Endothelial cell of hepatic sinusoid (primary cell): ENCODE results near the gene ALDH3A1.

Experiments used
- in situ Hi-C: cut with HindIII; loops from 2 replicates; pipeline ENCODE4 v1.10.0; 2017; ENCODE audit warnings: low sequenced_read_pairs

ALDH3A1 gene

DNA sequence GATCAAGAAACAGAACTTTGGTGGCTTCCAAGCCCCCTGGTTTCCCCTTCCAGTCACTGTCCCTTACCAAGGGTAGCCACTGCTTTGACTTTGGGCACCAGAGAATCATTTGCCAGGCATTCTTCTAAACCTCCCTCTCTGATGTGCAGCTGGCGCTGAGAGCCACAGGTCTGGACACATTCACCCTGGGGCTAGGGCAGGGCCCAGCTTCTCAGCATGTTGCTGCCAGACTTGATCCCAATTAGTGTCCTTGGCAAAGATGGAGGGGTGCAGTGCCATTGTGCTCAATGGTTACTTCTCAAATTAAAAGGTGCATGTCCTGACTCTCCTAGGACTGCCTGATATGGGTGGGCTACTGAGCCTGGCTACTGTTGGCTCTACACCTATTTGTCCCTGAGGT is 24.1 kb downstream of the ALDH3A1 start:
- in situ Hi-C loops = no loop called here

DNA sequence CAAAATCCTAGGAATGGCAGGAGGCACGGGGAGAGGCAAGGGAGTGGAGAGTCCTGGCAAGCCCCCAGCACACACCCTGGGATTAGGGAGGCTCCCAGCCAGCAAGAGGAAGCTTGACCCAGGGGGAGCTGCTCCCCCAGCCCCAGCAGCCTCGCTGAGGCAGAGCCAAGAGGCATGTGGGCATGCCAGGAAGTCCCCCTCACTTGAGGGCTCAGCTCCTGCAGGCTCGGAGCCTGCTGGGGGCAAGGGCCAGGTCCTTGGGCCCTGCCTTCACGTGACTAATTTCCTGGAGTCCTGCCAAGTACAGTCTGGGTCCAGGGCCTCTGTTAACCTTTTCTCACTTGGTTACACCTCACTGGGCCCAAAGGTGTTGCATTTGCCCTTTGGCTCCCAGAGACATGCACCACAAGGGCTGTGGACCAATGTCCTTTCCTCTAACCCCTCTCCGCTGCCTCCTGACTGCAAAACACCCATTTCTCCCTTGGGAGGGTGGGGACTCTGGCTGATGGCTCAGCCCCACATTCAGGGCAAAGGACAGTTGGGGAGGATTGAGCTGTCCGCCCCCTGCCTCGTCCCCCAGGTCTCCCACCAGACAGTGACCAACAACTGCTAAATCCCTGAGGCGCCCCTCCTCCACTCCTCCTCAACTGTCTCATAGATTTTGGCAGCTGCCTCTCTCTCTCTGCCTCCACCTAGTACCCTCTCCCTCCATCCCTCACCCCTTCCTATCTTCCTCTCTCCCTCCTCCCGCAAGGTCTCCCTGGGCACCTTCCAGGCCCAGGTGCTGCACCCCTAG is 27.3 kb downstream of the ALDH3A1 start:
- in situ Hi-C loops = no loop called here

DNA sequence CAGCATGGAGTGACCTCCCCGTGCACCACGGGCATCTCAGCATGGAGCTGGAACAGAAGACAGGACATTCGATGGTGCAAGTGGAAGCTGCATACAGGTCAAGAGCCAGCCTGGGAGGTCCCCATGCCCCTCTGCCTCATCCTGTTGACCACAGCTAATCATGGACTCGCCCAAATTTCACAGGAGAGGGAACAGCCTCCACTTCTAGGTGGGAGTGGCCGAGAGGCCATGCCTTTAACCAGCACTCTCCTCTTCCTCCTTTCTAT is 28.0 kb downstream of the ALDH3A1 start:
- in situ Hi-C loops = no loop called here

DNA sequence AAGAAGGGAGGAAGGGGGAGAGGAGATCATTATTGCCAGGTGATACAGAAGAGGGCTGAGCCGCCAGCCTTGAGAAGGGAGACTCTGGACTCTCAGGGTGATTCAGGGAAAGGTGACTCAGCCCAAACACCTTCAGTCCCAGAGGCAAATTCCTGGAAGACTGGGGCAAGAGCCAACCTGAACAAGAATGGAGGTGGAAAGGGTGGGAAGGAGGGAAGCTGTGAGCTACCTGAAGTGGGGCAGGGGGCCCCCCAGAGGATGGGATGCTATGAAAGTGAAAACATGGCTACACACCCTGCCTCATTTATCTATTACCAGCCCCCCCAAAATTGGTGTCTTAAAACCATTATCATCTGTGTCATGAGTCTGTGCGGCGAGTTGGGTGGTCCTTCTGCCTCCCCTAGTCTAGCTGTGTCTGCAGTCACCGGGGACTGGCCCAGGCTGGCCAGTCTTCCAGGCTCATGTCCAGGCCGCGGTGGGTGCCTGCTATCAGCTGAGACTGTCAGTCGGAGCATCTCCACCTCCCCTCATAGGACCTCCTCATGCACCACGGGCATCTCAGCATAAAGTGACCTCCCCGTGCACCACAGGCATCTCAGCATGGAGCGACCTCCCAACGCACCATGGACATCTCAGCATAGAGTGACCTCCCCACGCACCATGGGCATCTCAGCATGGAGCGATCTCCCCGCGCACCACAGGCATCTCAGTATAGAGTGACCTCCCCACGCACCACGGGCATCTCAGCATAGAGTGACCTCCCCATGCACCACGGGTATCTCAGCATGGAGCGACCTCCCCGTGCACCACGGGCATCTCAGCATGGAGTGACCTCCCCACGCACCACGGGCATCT is 28.5 kb downstream of the ALDH3A1 start:
- in situ Hi-C loops = no loop called here

DNA sequence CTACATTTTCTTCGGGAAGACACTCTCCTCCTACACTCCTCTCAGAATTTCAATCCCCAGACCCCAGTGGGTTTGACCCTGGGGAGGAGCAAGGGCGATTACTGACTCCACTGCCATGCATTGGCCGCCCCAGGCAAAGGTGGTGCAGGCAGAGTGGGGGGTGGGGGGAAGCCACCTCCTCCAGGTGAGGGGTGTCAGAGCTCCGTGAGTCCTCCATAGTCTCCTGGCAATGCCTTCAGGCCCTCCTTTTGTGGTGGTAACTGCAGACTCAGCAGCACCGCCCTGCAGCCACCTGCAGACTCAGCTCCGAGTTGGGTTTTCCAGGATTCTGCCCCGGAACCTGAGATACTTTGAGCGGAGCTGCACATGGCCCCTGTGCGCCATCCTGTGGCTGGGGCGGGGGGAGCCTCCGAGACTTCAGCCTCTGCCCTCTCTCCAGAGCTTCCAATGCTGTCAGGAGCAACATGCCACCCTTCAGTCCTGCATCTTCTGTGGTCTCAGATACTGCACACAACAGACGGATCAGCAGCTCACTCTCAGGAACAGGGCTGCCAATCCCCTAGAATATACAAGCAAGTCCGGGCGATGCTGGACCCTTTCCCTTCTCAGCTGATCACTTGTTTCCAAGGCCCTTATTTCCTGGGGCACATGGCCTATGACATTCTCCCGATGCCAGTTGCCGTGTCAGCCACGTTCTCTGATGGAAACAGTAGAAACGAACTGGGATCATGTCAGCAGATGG is 29.3 kb downstream of the ALDH3A1 start:
- in situ Hi-C loops = no loop called here

DNA sequence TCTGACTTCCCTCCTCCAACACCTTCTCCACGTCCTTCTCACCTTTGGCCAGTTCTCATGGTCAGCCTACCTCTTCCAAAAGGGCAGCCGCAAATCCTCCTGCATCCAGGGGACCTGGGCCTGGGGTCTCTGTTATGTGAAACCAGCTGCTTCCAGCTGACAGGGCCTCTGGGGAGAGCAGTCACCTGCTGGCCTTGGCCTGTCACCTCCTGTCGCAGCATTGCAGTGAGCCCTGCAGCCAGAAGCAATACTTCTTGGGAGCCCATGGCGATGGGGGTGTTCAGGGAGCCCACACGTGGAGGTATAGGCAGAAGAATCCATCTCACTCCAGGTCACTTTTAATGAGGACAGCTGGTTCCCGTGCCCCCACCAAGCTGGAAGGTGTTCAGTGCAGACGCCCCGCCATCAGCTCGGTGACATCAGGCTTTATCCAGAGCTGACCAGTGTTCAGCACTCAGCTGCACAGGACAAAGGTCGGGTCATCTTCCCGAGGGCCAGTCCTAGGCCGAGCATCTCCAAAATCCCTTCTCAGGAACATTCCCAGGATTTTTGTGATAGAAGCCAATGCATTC is 30.0 kb downstream of the ALDH3A1 start:
- in situ Hi-C loops = no loop called here

DNA sequence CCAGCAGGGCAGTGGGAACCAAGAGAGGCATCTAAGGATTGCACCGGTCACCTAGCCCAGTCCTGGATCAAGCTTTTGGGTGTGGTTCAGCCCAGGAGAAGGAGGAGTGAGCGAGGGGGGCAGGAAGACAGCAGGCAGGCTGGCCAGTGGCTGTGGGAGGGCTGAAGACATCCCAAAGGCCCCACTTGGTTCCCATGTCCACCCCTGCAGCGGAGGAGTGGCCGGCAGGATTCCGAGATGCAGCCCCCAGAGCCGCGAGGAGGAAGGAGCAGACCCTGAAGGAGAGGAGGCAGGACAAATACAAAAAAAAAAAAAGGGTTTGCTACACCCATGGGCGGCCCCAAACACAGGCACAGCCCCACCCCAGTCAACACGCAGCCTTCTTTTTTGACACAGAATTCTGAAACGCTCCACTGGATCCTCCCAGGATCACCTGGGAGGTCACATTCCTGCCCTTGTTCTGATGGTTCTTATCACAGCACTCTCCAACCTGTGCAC is 30.6 kb downstream of the ALDH3A1 start:
- in situ Hi-C loops = no loop called here

DNA sequence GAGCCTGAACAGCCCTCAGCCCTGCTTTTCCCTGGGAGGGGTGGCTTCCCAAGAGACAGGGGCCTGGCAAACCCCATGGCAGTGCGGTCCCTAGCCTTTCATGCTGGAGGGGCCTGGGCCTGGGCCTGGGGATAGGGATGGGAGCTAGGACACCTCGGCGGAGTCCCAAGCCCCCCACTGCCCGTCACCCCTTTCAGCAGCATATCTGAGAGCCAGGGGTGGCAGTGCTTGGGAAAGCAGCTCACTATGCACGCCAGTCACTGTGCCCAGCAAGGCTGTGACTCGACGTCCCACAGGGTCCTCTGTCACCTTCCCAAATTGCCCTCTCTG is 31.1 kb downstream of the ALDH3A1 start:
- in situ Hi-C loops = no loop called here

DNA sequence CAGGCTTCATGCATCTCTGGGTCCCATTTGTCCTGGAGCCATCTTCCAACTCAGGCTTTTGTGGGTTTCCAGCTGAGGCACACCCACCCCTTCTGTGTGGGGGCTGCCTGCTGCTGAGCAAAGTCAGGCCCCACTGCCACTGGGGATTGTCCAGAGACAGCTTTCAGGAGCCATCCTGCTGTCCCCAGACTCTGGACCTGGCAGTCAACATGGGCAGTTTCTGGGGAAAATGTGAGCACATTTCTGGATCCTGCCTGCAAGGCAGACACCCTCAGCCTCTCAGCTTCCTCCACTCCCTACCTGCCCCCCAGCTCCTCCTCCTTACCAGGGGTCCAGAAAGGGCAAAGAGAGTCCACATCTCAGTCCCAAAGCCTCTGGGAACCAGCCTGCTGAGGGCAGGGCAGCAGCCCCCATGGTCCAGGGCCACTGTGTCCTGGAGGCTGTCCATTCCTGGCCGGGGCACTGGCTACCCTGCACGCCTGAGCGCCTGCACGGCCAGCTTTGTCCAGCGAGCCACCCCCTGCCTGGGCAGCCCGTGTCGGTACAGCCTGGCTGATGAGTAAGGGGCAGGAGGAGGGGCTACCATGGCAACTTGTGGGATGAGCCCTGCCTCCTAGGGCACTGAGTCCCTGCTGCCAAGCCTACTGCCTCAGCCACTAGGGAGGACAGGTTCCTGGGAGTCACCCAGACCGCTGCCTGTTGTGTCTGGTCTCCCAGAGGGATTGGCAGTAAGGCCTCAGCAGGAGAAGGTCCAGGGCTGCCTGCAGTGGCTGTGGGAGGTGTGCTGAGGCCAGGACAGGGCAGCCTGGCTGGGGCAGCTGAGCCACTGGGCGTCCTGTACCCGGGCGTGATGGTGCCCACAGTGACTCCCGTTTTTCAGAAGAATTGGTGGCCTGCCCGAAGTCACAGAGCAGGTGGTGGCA is 31.7 kb downstream of the ALDH3A1 start, which contains the start of gene SLC47A2:
TSS of gene SLC47A2 (minus strand) at position 477 of the 923 bp plus-strand sequence. CDS start at position 448, 29 bp downstream.
- in situ Hi-C loops = no loop called here

DNA sequence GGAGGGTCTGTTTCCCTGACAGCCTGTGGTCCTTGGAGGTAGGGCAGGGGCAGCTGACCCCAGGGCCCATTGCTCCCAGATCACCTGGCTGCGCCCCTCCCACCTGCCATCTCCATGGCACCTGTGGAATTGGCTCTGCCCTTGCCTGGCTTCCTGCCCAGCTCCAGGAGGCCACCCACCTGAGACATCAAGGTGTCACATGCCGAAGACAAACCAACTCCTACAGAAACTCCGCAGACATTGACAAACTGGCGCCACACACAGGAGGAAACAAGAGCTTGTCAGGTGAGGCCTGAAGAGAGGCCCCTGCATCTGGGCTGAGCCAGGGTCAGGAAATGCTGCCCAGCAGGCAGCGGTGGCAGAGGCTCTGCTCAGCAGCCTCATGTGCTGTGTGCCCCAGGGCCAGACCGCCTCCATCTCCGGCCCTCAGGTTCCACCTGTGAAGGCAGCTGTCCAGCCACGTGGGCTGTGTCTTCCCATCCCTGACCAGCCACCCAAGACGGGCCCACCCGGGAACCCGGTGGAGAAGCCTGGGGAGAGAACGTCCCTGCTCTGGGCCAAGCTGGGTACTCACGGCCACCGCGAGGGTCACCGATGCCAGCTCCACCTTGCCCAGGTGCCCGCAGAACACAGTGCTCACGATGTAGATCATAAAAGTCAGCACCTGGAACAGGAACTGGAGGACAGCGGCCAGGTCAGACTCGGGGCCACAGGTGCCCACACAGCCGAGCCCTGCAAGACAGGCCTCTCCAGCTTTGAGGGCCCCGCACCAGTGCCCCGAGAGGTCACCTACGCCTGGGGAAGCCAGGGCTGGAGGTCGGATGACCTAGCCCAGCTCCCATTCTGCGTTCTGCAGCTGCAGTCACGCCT is 33.3 kb downstream of the ALDH3A1 start:
- in situ Hi-C loops = no loop called here

DNA sequence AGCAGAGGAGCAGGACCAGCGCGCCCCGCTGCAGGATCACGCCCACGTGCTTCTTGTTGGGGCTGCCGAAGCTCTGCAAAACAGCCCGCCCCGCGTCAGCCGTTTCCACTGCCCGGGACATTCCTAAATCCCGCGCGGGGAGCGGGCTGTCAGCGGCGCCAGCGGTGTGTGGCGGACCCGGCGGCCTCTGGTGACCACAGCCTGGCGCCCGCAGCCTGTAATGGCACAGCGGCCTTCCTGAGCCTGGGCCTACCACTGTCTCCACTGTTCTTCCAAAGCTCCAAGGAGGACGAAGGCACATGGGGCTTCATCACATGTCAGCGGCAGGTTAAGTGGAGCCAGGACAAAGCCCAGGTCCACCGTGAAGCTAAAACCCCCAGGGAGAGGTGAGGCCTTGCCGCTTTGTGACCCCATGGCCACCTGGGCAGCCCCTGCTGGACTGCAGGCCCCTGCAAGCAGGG is 34.2 kb downstream of the ALDH3A1 start:
- in situ Hi-C loops = no loop called here

DNA sequence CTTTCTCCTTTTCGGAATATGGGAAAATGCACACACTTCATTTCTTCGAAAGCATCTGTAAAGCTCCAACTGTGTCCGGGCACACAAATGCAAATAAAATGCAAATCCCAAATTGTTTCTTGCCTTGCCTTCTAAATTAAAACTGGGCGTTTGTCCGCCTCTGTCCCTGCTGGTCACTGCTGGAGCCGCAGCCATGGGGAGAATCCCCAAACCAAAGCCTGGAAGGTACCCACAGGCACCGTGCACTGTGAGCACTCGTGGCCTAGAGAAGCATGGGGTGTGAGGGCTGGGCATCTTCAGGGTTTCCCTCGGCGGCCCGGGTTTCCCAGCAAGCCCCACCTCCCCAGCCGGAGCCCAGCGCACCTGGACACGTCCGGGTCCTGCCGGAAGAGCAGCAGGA is 34.6 kb downstream of the ALDH3A1 start:
- in situ Hi-C loops = no loop called here

DNA sequence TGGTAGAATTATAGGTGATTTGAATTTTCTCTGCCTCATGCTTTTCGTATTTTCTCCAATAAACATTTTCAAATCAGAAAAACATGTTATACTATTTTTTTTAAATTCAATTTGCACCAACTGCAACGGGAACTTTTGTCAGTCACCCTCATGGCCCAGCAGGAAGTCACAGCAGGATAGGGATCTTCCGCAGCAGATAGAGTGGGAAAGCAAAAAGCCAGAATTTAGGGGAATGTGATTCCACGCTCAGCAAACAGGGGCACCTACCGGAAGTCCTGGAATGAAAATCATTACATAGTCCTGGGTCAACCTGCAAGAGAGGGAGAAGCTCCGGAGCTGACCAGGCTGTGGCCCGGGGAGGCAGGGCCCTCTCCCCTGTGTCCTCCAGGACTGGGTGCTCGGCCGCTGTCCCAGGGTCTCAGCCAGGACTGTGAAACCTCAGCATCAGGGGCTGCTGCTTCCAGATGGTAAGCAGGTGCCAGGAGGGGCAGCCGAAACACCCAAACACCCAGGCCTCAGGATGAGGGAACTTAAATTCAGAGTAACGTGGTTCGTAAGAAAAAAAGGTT is 35.6 kb downstream of the ALDH3A1 start:
- in situ Hi-C loops = no loop called here

DNA sequence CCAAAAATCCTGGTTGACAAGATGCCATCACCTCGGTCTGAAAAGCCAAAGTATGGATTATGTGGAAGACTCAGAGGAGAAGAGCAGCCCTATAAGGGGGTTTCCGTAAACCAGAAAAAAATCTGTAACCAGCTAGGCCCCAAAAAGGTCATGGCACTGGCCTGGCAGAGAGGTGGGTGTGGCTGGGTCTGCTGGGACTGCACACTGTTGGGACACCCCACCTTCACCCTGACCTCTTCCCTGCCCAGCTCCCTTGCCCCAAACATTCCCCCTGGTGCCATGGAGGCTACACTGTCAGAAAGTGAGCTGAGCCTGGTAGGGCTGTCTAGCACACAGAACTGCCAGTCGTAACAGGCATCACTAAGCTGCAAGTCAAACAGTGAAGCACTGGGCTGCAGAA is 38.3 kb downstream of the ALDH3A1 start:
- in situ Hi-C loops = no loop called here

DNA sequence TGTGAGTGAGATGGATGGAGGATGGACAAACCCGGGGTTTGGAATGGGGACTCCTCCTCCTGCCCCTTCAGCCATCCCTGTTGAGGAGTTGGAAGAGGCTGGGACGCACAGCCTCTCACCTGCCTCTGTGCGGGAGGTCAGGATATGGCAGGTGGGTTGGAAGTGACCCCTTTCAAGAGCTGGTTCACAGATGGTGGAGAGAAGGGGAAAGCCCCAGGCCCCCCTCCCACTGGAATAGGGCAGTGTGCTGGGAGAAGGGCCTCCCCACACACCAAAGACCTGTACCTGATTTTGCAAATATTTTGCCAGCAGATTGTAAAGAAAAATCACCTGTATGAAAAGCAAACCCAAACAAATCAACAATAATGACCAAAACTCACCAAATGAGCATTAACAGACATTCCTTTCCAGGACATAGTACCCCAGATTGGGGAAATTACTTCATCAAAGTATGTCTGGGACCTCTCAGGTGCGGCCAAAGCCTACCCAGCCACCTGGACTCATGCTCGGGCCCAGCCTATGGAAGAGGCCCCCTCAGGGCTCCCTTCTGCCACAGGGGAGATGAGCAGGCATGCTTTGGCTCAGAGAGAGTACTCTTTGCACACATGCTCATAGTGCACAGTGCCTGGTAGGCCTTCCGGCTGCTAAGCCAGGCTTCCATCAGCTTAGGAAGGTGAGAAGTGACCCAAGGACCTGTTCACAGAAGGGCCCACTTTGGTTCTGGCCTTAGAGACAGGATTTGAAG is 39.5 kb downstream of the ALDH3A1 start:
- in situ Hi-C loops = no loop called here

DNA sequence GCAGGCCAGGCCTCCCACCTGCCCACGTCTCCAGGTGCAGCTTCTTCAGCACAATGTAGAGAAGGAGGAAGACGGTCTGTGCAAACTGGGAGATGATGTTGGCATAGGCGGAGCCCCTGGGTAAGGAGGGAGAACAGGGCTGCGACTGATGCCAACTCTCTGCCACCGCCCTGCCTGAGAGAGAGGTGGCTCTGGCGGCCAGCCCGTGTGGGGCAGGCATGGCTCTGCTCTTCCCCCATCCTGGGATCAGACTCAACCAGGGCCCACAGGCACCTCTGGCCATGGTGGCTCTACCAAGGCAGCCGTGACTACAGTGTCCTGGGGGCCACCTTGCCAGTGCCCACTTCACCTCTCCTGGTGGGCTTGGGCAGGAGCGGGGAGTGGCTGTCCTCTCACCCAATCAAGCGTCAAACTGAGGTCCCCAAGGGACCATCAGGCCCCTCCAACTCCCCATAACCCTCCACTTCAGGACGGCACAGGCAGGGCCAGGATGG is 40.3 kb downstream of the ALDH3A1 start:
- in situ Hi-C loops = no loop called here

DNA sequence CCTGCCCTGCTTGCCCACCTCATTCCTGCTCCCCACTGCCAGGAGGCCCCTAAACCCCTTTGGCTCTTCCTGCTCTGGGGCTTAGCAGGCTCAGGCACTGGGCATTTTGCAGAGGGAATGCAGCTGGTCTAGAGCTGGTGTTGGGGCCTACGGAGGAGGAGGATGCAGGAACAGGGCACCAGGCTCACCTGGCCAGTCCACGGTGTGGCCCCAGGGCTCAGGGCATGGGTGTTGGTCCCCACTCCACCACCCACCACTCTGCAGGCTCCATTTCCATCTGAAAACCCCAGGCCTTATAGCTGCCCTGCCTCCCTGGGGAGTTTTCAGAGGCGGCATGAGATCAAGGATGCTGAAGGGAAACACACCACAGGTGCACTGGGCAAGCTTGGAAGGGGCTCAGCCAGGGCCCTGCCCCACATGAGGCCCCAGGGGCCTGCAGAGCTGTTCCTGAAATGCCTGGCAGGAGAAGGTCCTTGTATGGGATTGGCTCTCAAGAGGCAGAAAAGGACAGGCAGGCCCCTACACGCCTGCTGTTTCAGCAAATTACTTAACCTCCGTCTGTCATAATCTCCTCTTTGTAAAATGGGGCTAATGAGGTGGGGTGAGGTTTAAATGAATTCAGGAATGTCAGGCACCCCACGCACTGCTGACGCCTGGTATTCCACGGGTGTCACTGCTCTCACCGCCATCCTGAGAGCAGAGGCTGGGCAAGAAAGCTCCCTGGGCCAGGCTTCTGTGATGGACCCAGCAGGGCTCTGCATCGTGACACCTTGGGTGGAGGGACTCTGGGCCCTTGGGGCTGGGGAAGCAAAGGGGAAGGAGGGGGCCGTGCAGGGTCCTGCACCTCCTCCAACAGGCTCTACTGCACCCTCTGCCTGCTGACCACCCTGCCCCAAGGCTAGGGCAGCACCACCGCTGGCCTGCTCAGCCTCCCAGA is 41.0 kb downstream of the ALDH3A1 start:
- in situ Hi-C loops = no loop called here
